RWPE2 (cell line): ENCODE measurements around the gene TFIP11.

Experiments
- ATAC-seq: fragments of 200-7000 bp; cut with Tn5 transposase; 3 replicates; pipeline ENCODE4 v1.9.1; 2021; ENCODE audit warnings: low read depth
- DNase-seq: peaks from one replicate; pipeline ENCODE4 v3.0.0-alpha.2; 2020; ENCODE audit warnings: low spot score
- H3K27ac ChIP-seq: fragments of 450-650 bp; 2 replicates; pipeline ENCODE4 v1.5.1; 2017; ENCODE audit warnings: mild to moderate bottlenecking; ENCODE audit not compliant: poor library complexity, severe bottlenecking
- H3K27me3 ChIP-seq: fragments of 250-450 bp; sonication (Bioruptor Pico); 2 replicates; pipeline ENCODE4 v1.5.1; 2021; ENCODE audit warnings: mild to moderate bottlenecking, moderate library complexity; ENCODE audit not compliant: insufficient read depth, poor library complexity, severe bottlenecking
- H3K36me3 ChIP-seq: fragments of 250-450 bp; sonication (Bioruptor Pico); 2 replicates; pipeline ENCODE4 v1.5.1; 2020; ENCODE audit warnings: low read depth, mild to moderate bottlenecking, moderate library complexity
- H3K4me1 ChIP-seq: fragments of 250-450 bp; sonication (Bioruptor Pico); 2 replicates; pipeline ENCODE4 v1.5.1; 2021; ENCODE audit warnings: mild to moderate bottlenecking, moderate library complexity; ENCODE audit not compliant: insufficient read depth, poor library complexity, severe bottlenecking
- H3K4me3 ChIP-seq: fragments of 250-450 bp; sonication (Bioruptor Pico); 2 replicates; pipeline ENCODE4 v1.5.1; 2021; ENCODE audit warnings: mild to moderate bottlenecking, moderate library complexity; ENCODE audit not compliant: severe bottlenecking
- H3K9me3 ChIP-seq: fragments of 250-450 bp; sonication (Bioruptor Pico); 2 replicates; pipeline ENCODE4 v1.5.1; 2021; ENCODE audit warnings: mild to moderate bottlenecking, moderate library complexity; ENCODE audit not compliant: severe bottlenecking
- TF ChIP-seq, protein P1 (sequence below): fragments of 450-650 bp; IDR thresholded peaks from one replicate; pipeline ENCODE4 v1.5.1; 2017; ENCODE audit warnings: mild to moderate bottlenecking, moderate library complexity; ENCODE audit not compliant: poor library complexity, severe bottlenecking

Gene TFIP11

DNA sequence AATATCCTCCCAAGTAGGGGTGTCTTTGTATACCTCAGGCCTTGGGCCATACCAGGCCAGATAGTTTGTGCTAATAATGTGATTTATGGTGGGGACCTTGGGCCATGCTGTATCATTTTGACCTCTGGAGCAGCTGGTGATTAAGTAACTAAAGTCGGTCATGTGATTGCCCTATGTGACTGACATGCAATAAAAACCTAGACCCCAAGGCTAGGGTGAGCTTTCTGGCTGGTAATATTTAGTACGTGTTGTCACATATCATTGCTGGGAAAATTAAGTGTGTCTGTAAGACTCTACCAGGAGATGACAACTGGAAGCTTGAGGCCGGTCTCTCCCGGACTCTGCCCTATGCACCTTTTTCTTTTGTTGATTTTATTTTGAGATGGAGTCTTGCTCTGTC, 12.6 kb upstream of the TFIP11 start:
- DNase-seq (no peak), ATAC-seq (no peak)
- Histone ChIP-seq H3K4me3 (no peak overlapping the region), H3K27me3 (no peaks in the 10 kb centered on the region), H3K4me1 (peaks cover 8% of the 10 kb centered on the region), H3K27ac (no peak overlapping the region), H3K9me3 (no peaks in the 10 kb centered on the region), H3K36me3 (peaks cover 28% of the 10 kb centered on the region)
- TF ChIP-seq, protein P1, sequence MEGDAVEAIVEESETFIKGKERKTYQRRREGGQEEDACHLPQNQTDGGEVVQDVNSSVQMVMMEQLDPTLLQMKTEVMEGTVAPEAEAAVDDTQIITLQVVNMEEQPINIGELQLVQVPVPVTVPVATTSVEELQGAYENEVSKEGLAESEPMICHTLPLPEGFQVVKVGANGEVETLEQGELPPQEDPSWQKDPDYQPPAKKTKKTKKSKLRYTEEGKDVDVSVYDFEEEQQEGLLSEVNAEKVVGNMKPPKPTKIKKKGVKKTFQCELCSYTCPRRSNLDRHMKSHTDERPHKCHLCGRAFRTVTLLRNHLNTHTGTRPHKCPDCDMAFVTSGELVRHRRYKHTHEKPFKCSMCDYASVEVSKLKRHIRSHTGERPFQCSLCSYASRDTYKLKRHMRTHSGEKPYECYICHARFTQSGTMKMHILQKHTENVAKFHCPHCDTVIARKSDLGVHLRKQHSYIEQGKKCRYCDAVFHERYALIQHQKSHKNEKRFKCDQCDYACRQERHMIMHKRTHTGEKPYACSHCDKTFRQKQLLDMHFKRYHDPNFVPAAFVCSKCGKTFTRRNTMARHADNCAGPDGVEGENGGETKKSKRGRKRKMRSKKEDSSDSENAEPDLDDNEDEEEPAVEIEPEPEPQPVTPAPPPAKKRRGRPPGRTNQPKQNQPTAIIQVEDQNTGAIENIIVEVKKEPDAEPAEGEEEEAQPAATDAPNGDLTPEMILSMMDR = no peak

- Histone ChIP-seq H3K9me3 (no peaks in the 10 kb centered on the region), H3K27me3 (no peaks in the 10 kb centered on the region), H3K27ac (no peak overlapping the region), H3K4me3 (no peak overlapping the region), H3K4me1 (no peaks in the 10 kb centered on the region), H3K36me3 (peaks cover 16% of the 10 kb centered on the region)
- no peak for ATAC-seq
- DNase-seq = no peak
- TF ChIP-seq, protein P1 = no peak
Measured at GRCh38 chr22:26522592-26522991, 10.3 kb upstream of the TFIP11 start.

- no peaks in the 10 kb centered on the region for H3K27me3 ChIP-seq
- H3K36me3 ChIP-seq = peaks cover 11% of the 10 kb centered on the region
- H3K4me1 ChIP-seq = no peaks in the 10 kb centered on the region
- no peak for ATAC-seq
- DNase-seq = no peak
- TF ChIP-seq, protein P1 = no peak
- no peak overlapping the region for H3K4me3 ChIP-seq
- no peaks in the 10 kb centered on the region for H3K9me3 ChIP-seq
- no peak overlapping the region for H3K27ac ChIP-seq
Measured at GRCh38 chr22:26522012-26522411, 9.7 kb upstream of the TFIP11 start.

DNA sequence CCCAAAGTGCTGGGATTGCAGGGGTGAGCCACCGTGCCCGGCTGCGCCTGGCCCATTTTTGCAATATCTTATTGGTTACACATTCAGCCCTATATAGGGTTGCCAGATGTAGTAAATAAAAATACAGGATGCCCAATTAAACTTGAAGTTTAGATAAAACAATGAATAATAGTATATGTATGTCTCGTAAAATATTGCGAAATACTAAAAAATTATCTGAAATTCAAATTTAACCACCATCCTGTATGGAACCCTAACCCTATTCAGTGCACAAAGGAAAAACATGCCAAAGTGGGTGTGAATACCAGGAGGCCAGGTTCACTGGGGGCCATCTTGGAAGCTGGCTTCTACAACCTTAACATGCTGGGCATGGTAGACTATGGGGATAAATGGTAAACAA, 5.2 kb upstream of the TFIP11 start:
- H3K9me3 ChIP-seq = no peaks in the 10 kb centered on the region
- TF ChIP-seq, protein P1 = no peak
- H3K4me3 ChIP-seq = no peak overlapping the region
- no peaks in the 10 kb centered on the region for H3K36me3 ChIP-seq
- no peak for ATAC-seq
- H3K27me3 ChIP-seq = no peaks in the 10 kb centered on the region
- peaks cover 3% of the 10 kb centered on the region for H3K4me1 ChIP-seq
- no peak for DNase-seq
- H3K27ac ChIP-seq = no peak overlapping the region

- TF ChIP-seq, protein P1 = no peak
Measured at GRCh38 chr22:26516503-26516902, 4.2 kb upstream of the TFIP11 start.

More at GRCh38 chr22:26516503-26516902, 4.2 kb upstream of the TFIP11 start:
- Histone ChIP-seq H3K36me3 (no peaks in the 10 kb centered on the region), H3K9me3 (no peaks in the 10 kb centered on the region), H3K4me3 (no peak overlapping the region), H3K27me3 (no peaks in the 10 kb centered on the region), H3K27ac (no peak overlapping the region), H3K4me1 (peaks cover 3% of the 10 kb centered on the region)
- DNase-seq = no peak
- ATAC-seq = no peak
